A549 (cell line): ENCODE results near the gene TMTC2. TPM values are rescaled to one million over a fixed set of nuclear protein-coding genes. Genes with fewer than 3 reads are reported as not detected.

Experiments
- ATAC-seq, 2 experiments: fragments of 200-7000 bp in 1 of 2; fragments of >200 bp in 1 of 2; cut with Nextera tagmentation in 1 of 2; cut with Tn5 transposase in 1 of 2; 3 replicates each; pipeline versions ENCODE4 v1.8.0 to v1.9.1; 2018 to 2020; ENCODE audit warnings: mild to moderate bottlenecking in 1 of 2, moderate library complexity in 1 of 2
- CTCF ChIA-PET: fragments of 300-600 bp; sonication (Branson Sonifier 250); formaldehyde crosslinking; extraction: SDS; loops from one replicate; lab custom pipeline; 2021; ENCODE audit warnings: antibody characterized with exemption, inconsistent platforms; lab: Yijun Ruan, JAX
- POLR2A ChIA-PET: fragments of 350-600 bp; formaldehyde crosslinking; extraction: SDS; loops from one replicate; lab custom pipeline; 2021; ENCODE audit warnings: antibody characterized with exemption, inconsistent platforms; lab: Yijun Ruan, JAX
- DNase-seq, 2 experiments: peaks; one replicate each; pipeline versions ENCODE4 v3.0.0 to v3.0.0-alpha.2; 2011 to 2016; ENCODE audit warnings: low read depth in 1 of 2, low spot score in 1 of 2
- FAIRE-seq: peaks from 2 replicates; lab custom pipeline; 2011; peaks lifted over from hg19 to GRCh38; lab: Jason Lieb, UNC
- H3K27ac ChIP-seq, 2 experiments: fragments of >200 bp; sonication (Bioruptor Twin); formaldehyde crosslinking; 3 replicates each; pipeline ENCODE4 v1.5.1; 2016 to 2017
- H3K4me1 ChIP-seq: fragments of >200 bp; sonication (Bioruptor Twin); formaldehyde crosslinking; 3 replicates; pipeline ENCODE4 v1.6.1; 2016
- H3K4me2 ChIP-seq: fragments of >200 bp; sonication (Bioruptor Twin); formaldehyde crosslinking; 3 replicates; pipeline ENCODE4 v1.6.1; 2016
- H3K4me3 ChIP-seq: fragments of >200 bp; sonication (Bioruptor Twin); formaldehyde crosslinking; 3 replicates; pipeline ENCODE4 v1.5.1; 2016
- H3K9me3 ChIP-seq: fragments of >200 bp; sonication (Bioruptor Twin); formaldehyde crosslinking; 3 replicates; pipeline ENCODE4 v1.6.1; 2016
- ATOH8 ChIP-seq: fragments of 250-450 bp; sonication (Bioruptor Pico); IDR thresholded peaks from 2 replicates; pipeline ENCODE4 v1.5.0; 2020; ENCODE audit warnings: low read depth, mild to moderate bottlenecking, moderate library complexity
- CBX2 ChIP-seq: fragments of 200-600 bp; sonication (generic); IDR thresholded peaks from 2 replicates; pipeline ENCODE4 v1.6.1; 2016; ENCODE audit warnings: low read depth, mild to moderate bottlenecking, borderline replicate concordance
- FOSB ChIP-seq: fragments of 250-450 bp; sonication (Bioruptor Pico); IDR thresholded peaks from 2 replicates; pipeline ENCODE4 v1.5.0; 2020; ENCODE audit warnings: mild to moderate bottlenecking, moderate library complexity
- GATA3 ChIP-seq: IDR thresholded peaks from 2 replicates; pipeline ENCODE4 v1.6.1; 2012; ENCODE audit warnings: borderline replicate concordance
- HDAC2 ChIP-seq: fragments of 200-600 bp; sonication (generic); IDR thresholded peaks from 2 replicates; pipeline ENCODE4 v1.6.1; 2016
- JUN ChIP-seq, 2 experiments: fragments of >200 bp; sonication (Bioruptor Twin); formaldehyde crosslinking; IDR thresholded peaks; 2 replicates in 1 of 2; 3 replicates in 1 of 2; pipeline ENCODE4 v1.6.1; 2016 to 2017
- KDM1A ChIP-seq: fragments of 200-600 bp; sonication (generic); IDR thresholded peaks from 2 replicates; pipeline ENCODE4 v1.6.1; 2016; ENCODE audit warnings: low read depth, mild to moderate bottlenecking
- MAX ChIP-seq: IDR thresholded peaks from 2 replicates; pipeline ENCODE4 v1.6.1; 2012
- MAZ ChIP-seq: fragments of 150-350 bp; IDR thresholded peaks from 2 replicates; pipeline ENCODE4 v1.6.1; 2014; ENCODE audit warnings: antibody characterized with exemption, low read depth, low read length, borderline replicate concordance
- MYC ChIP-seq: IDR thresholded peaks from 2 replicates; pipeline ENCODE4 v1.6.1; 2012; ENCODE audit warnings: mild to moderate bottlenecking, inconsistent platforms, low read length, improper control_type of control experiment, borderline replicate concordance
- NR3C1 ChIP-seq: fragments of >200 bp; sonication (Bioruptor Twin); formaldehyde crosslinking; IDR thresholded peaks from 3 replicates; pipeline ENCODE4 v1.6.1; 2017
- PHF8 ChIP-seq: fragments of 200-600 bp; sonication (generic); IDR thresholded peaks from 2 replicates; pipeline ENCODE4 v1.6.1; 2016; ENCODE audit warnings: low read depth, mild to moderate bottlenecking, antibody characterized with exemption, moderate library complexity, borderline replicate concordance
- POLR2AphosphoS2 ChIP-seq: conservative IDR thresholded peaks from 2 replicates; pipeline ENCODE4 v1.6.1; 2012; ENCODE audit warnings: low read length, improper control_type of control experiment, inconsistent platforms
- REST ChIP-seq: fragments of 200-600 bp; sonication (generic); IDR thresholded peaks from 2 replicates; pipeline ENCODE4 v1.6.1; 2016; ENCODE audit warnings: antibody characterized with exemption, mild to moderate bottlenecking, moderate library complexity
- SMC3 ChIP-seq: fragments of >200 bp; sonication (Bioruptor Twin); formaldehyde crosslinking; IDR thresholded peaks from 3 replicates; pipeline ENCODE4 v1.6.1; 2018; ENCODE audit warnings: inconsistent platforms
- SREBF2 ChIP-seq: fragments of 450-650 bp; IDR thresholded peaks from 2 replicates; pipeline ENCODE4 v1.6.1; 2014; ENCODE audit warnings: mild to moderate bottlenecking, moderate library complexity
- TFCP2L1 ChIP-seq: fragments of 250-450 bp; sonication (Bioruptor Pico); IDR thresholded peaks from 2 replicates; pipeline ENCODE4 v1.5.0; 2021; ENCODE audit warnings: mild to moderate bottlenecking
- TP53 ChIP-seq: fragments of 250-450 bp; sonication (Bioruptor Pico); IDR thresholded peaks from 2 replicates; pipeline ENCODE4 v1.5.0; 2021; ENCODE audit warnings: mild to moderate bottlenecking, moderate library complexity
- USF2 ChIP-seq: fragments of 450-650 bp; IDR thresholded peaks from 2 replicates; pipeline ENCODE4 v1.6.1; 2014; ENCODE audit warnings: antibody characterized with exemption
- ZSCAN20 ChIP-seq: fragments of 250-450 bp; sonication (Bioruptor Pico); IDR thresholded peaks from 2 replicates; pipeline ENCODE4 v1.8.0; 2022; ENCODE audit warnings: mild to moderate bottlenecking, moderate library complexity
- WGBS: methylation state at CpG from one replicate; pipeline ENCODE4 v1.1.6; 2017; ENCODE audit errors: missing lambda C conversion rate; 5-methylcytosine and 5-hydroxymethylcytosine counted together
- polyA plus RNA-seq, 4 experiments: library from polyadenylated mRNA; depleted of rRNA in 3 of 4; stranded (reverse); fragments of >200 nt; fragmentation: RNase III in 1 of 4; extraction: RNeasy Plus Mini Kit Qiagen cat#74134 plus additional on column Dnase treatment in 1 of 4; gene quantifications; 2 replicates in 3 of 4; 3 replicates in 1 of 4; pipeline ENCODE4 v1.2.3, GENCODE V29; 2011 to 2017
- TF ChIP-seq, protein P1 (sequence below): fragments of 150-350 bp; IDR thresholded peaks from 2 replicates; pipeline ENCODE4 v1.6.1; 2014; ENCODE audit warnings: low read depth, mild to moderate bottlenecking, low read length

TMTC2 gene
- polyA plus RNA-seq, 2 of the 4 experiments (the other 2 are of a cell fraction): 1.8 to 5.3 TPM

DNA sequence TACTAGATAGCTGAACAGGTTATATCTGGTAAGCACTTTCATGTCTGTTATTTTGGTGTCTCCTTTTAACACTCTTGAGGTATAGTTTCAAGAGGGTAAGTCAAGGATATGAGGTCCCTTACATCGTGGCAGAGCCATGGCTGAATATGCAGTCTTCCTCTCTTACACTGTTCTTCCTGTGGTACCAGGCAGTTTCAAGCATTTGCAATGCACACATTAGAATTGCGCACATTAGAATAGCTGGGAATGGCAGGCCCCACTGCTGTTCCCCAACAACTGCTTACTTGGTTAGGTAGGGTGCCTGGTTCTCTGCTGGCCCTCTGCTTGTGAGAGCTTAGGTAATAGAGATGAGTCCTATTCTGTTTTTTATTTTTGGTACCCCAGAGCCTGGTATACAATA, 41.2 kb downstream of the TMTC2 start:
- CTCF ChIA-PET: interaction anchor here (0.6 kb wide), 1 partner anchor 21 kb away, joined by 3 read pairs; no protein-coding TSS in a partner anchor
- Histone ChIP-seq H3K9me3 (no peaks in the 10 kb centered on the region), H3K4me1 (no peaks in the 10 kb centered on the region), H3K4me2 (no peak overlapping the region), H3K4me3 (no peak overlapping the region), H3K27ac (no peak overlapping the region)
- 68% methylated on average over 2 of the region's 2 CpGs for WGBS
- ATAC-seq: no peak
- TF ChIP-seq GATA3 (no peak), USF2 (no peak), ATOH8 (no peak), CBX2 (no peak), REST (no peak), FOSB (CRISPR knock-in tag) (no peak), JUN (IDR thresholded peaks at IDR 0.05) (no peak), NR3C1 (no peak), PHF8 (no peak), MYC (no peak), POLR2AphosphoS2 (no peak)
- TF ChIP-seq, protein P1, sequence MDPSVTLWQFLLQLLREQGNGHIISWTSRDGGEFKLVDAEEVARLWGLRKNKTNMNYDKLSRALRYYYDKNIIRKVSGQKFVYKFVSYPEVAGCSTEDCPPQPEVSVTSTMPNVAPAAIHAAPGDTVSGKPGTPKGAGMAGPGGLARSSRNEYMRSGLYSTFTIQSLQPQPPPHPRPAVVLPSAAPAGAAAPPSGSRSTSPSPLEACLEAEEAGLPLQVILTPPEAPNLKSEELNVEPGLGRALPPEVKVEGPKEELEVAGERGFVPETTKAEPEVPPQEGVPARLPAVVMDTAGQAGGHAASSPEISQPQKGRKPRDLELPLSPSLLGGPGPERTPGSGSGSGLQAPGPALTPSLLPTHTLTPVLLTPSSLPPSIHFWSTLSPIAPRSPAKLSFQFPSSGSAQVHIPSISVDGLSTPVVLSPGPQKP: no peak
- POLR2A ChIA-PET: no interaction called here
- DNase-seq: no peak
- no peak for FAIRE-seq

DNA sequence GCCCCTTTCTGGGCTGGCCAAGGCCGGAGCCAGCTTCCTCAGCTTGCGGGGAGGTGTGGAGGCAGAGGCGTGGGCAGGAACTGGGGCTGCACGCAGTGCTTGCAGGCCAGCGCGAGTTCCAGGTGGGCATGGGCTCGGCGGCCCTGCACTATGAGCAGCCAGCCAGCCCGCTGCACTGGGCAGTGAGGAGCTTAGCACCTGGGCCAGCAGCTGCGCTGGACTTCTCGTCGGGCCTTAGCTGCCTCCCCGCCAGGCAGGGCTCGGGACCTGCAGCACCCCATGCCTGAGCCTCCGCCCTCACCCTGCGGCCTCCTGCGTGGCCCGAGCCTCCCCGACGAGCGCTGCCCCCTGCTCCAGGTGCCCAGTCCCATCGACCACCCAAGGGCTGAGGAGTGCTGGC, 42.0 kb downstream of the TMTC2 start:
- no CpG with 5 or more reads among the region's 22 CpGs for WGBS
- Histone ChIP-seq H3K4me2 (no peak overlapping the region), H3K9me3 (no peaks in the 10 kb centered on the region), H3K27ac (no peak overlapping the region), H3K4me1 (no peaks in the 10 kb centered on the region), H3K4me3 (no peak overlapping the region)
- no peak for TF ChIP-seq SMC3
- no peak for TF ChIP-seq TP53 (CRISPR knock-in tag)
- no peak for TF ChIP-seq HDAC2
- no peak for TF ChIP-seq REST
- TF ChIP-seq ZSCAN20: no peak
- TF ChIP-seq TFCP2L1 (CRISPR knock-in tag): no peak
- TF ChIP-seq MAZ: no peak
- no peak for TF ChIP-seq MAX
- TF ChIP-seq KDM1A: no peak
- no peak for TF ChIP-seq SREBF2
- ChIA-PET POLR2A (no interaction called here), CTCF (interaction anchor here (0.9 to 1.0 kb wide), 2 partner anchors 24 to 43 kb away, joined by 3 read pairs; no protein-coding TSS in a partner anchor)
- FAIRE-seq (no peak), ATAC-seq (no peak), DNase-seq (no peak)
